Astrocyte of the hippocampus (primary cell): ENCODE measurements around the gene HS6ST1.
"Not testable (repeated sequence)": the region's sequence is repeated elsewhere in the genome, so short reads cannot be mapped to it uniquely, and the experiment has no call there.

Experiments used
- DNase-seq: peaks from one replicate; pipeline ENCODE4 v3.0.0; 2011; ENCODE audit warnings: low read depth, low spot score

The HS6ST1 gene

GRCh38 chr2:128268611-128269010 lies 50.1 kb downstream of the HS6ST1 start:
- not testable (repeated sequence) for DNase-seq

GRCh38 chr2:128268145-128268544 lies 50.5 kb downstream of the HS6ST1 start:
- not testable (repeated sequence) for DNase-seq

- DNase-seq: not testable (repeated sequence)
Observed at GRCh38 chr2:128267649-128268048, 51.0 kb downstream of the HS6ST1 start.

- DNase-seq: not testable (repeated sequence)
Observed at GRCh38 chr2:128267197-128267596, 51.5 kb downstream of the HS6ST1 start.

GRCh38 chr2:128266463-128266862 lies 52.2 kb downstream of the HS6ST1 start:
- DNase-seq: not testable (repeated sequence)

GRCh38 chr2:128265608-128265993 lies 53.1 kb downstream of the HS6ST1 start:
- DNase-seq: not testable (repeated sequence)

- no peak for DNase-seq
Observed at GRCh38 chr2:128264881-128265607, 53.6 kb downstream of the HS6ST1 start.

- DNase-seq: no peak
Observed at GRCh38 chr2:128263902-128264331, 54.8 kb downstream of the HS6ST1 start.

- no peak for DNase-seq
Observed at GRCh38 chr2:128262315-128263253, 56.1 kb downstream of the HS6ST1 start.

- DNase-seq: peak; percentile 36
Observed at GRCh38 chr2:128261245-128262128, 57.2 kb downstream of the HS6ST1 start.

GRCh38 chr2:128260239-128261138 lies 58.2 kb downstream of the HS6ST1 start:
- DNase-seq: peak; percentile 95

GRCh38 chr2:128259585-128259984 lies 59.1 kb downstream of the HS6ST1 start:
- no peak for DNase-seq

GRCh38 chr2:128258218-128258617 lies 60.5 kb downstream of the HS6ST1 start:
- no peak for DNase-seq

- no peak for DNase-seq
Observed at GRCh38 chr2:128252501-128252900, 66.2 kb downstream of the HS6ST1 start.

GRCh38 chr2:128252086-128252485 lies 66.6 kb downstream of the HS6ST1 start:
- not testable (repeated sequence) for DNase-seq

GRCh38 chr2:128250229-128251025 lies 68.2 kb downstream of the HS6ST1 start:
- DNase-seq: no peak

- no peak for DNase-seq
Observed at GRCh38 chr2:128249555-128249954, 69.1 kb downstream of the HS6ST1 start.

GRCh38 chr2:128245813-128246212 lies 72.9 kb downstream of the HS6ST1 start:
- no peak for DNase-seq

- DNase-seq: no peak
Observed at GRCh38 chr2:128241896-128242295, 76.8 kb downstream of the HS6ST1 start.
